AG04449 (cell line): Measurements from ENCODE around the gene TRIO.

Experiments
- CTCF ChIA-PET: fragments of 350-600 bp; formaldehyde crosslinking; extraction: SDS; loops from one replicate; lab custom pipeline; 2021; ENCODE audit warnings: antibody characterized with exemption; lab: Yijun Ruan, JAX
- POLR2A ChIA-PET: fragments of 400-600, 350-600 bp; formaldehyde crosslinking; extraction: SDS; loops from one replicate; lab custom pipeline; 2020; ENCODE audit warnings: antibody characterized with exemption, inconsistent platforms; lab: Yijun Ruan, JAX
- DNase-seq: peaks from one replicate; pipeline ENCODE4 v3.0.0-alpha.2; 2010; ENCODE audit warnings: low read depth, low spot score
- H3K4me3 ChIP-seq: 2 replicates; pipeline ENCODE4 v1.5.1; 2011; ENCODE audit warnings: low read depth, mild to moderate bottlenecking, control low read depth, low read length
- CTCF ChIP-seq: IDR thresholded peaks from one replicate; pipeline ENCODE4 v1.5.1; 2011; ENCODE audit warnings: mild to moderate bottlenecking, moderate library complexity, low read length, control low read depth, inconsistent platforms; ENCODE audit not compliant: insufficient read depth; ENCODE audit errors: missing control alignments

The TRIO gene

GRCh38 chr5:14436801-14437542, 293.8 kb downstream of the TRIO start:
- CTCF ChIA-PET: interaction anchor here (0.5 kb wide), 1 partner anchor 253 kb away, joined by 3 read pairs; no protein-coding TSS in a partner anchor
- POLR2A ChIA-PET: no interaction called here
- DNase-seq: no peak
- H3K4me3 ChIP-seq: no peak overlapping the region
- no peak for TF ChIP-seq CTCF

- no peak overlapping the region for H3K4me3 ChIP-seq
- CTCF ChIA-PET: no interaction called here
- POLR2A ChIA-PET: no interaction called here
- DNase-seq: no peak
- TF ChIP-seq CTCF: no peak
Measured at GRCh38 chr5:14438195-14438606, 295.1 kb downstream of the TRIO start.

- CTCF ChIA-PET: no interaction called here
- POLR2A ChIA-PET: no interaction called here
- DNase-seq: no peak
- no peak for TF ChIP-seq CTCF
- peak overlapping the region; percentile 24; the same call in 1 of the 2 replicates for H3K4me3 ChIP-seq
Measured at GRCh38 chr5:14439087-14439871, 296.1 kb downstream of the TRIO start.

GRCh38 chr5:14440223-14440581, 297.1 kb downstream of the TRIO start:
- DNase-seq: no peak
- peak overlapping the region; percentile 46 for H3K4me3 ChIP-seq
- CTCF ChIA-PET: interaction anchor here (1.2 to 1.6 kb wide), 3 partner anchors 25 to 209 kb away, joined by 3 to 9 read pairs (median 5); no protein-coding TSS in a partner anchor
- no peak for TF ChIP-seq CTCF
- POLR2A ChIA-PET: interaction anchor here (0.9 to 1.3 kb wide), 4 partner anchors 9 to 40 kb away, joined by 3 to 7 read pairs (median 4); no protein-coding TSS in a partner anchor

- CTCF ChIA-PET: interaction anchor here (0.9 to 1.6 kb wide), 4 partner anchors 24 to 208 kb away, joined by 3 to 9 read pairs (median 4); no protein-coding TSS in a partner anchor
- DNase-seq: peak; percentile 82
- TF ChIP-seq CTCF: no peak
- peak overlapping the region; percentile 68 for H3K4me3 ChIP-seq
- POLR2A ChIA-PET: interaction anchor here (0.9 to 1.3 kb wide), 4 partner anchors 9 to 41 kb away, joined by 3 to 7 read pairs (median 4); no protein-coding TSS in a partner anchor
Measured at GRCh38 chr5:14440582-14441431, 297.7 kb downstream of the TRIO start.
